ENCODE measurements around the gene VAMP7. TPM values are rescaled to one million over a fixed set of nuclear protein-coding genes. Genes with fewer than 3 reads are reported as not detected.

The VAMP7 gene
- total RNA-seq, 1 experiment from 2014 or later = 19.9 TPM

DNA sequence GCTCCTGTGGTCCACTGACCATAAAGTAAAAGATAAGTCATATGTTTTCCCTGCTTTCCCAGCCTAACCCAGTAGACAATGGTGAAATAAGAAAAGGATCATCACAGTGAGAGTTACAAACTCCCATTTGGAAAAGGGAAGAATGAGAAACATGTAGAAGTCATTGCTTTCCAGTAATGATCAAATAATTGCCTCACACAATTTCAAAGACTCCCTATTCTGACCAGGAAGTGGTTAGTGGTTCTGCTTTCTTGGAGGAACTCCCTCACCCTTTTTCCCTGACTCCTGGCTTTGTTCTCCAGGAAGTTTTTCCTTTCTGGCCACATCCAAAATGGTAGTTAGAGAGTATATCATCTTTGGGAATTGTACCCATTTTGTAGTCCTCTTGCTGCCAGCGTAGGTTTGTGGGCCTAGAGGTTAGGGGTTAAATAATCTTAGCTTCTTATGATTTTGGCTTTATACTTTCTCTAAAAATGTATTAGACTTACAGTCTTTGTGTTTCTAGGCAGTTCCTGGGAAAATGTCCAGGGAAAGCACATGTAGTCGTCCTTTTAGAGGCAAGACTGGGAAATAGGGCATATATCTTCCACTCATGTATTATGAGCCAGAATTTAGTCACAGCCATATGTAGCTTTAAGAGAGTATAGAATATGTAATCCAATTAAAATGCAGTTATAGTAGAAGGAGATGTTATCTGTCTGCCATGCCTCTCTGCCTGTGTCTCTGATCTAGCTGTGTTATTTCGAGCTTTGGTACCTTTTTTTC, 10.5 kb downstream of the VAMP7 start:
- Histone ChIP-seq H3K79me1 (ENCODE audit: insufficient read depth, low read depth, low read length, poor library complexity, severe bottlenecking) (no peaks in the 10 kb centered on the region), H2BK5ac (ENCODE audit: insufficient read length, low read length) (no peak overlapping the region), H3K14ac (ENCODE audit: insufficient read depth, low read length) (no peak overlapping the region), H3K23me2 (ENCODE audit: insufficient read length, low read depth, low read length, poor library complexity, severe bottlenecking) (no peaks in the 10 kb centered on the region), H4K91ac (ENCODE audit: insufficient read length, low read depth, low read length) (no peak overlapping the region), H3T11ph (ENCODE audit: low read length) (no peak overlapping the region), H2AFZ (ENCODE audit: low read length) (no peak overlapping the region), H3K27me3 (ENCODE audit: insufficient read depth, low read length) (no peaks in the 10 kb centered on the region), H4K20me1 (ENCODE audit: control insufficient read depth, insufficient read depth, insufficient read length) (no peaks in the 10 kb centered on the region), H2BK20ac (ENCODE audit: low read depth, low read length, poor library complexity, severe bottlenecking) (no peak overlapping the region), H3K18ac (ENCODE audit: insufficient read length, low read depth, low read length) (no peak overlapping the region), H3K9me3 (ENCODE audit: control insufficient read depth, low read depth, low read length) (peaks cover 36% of the 10 kb centered on the region), H3K4me2 (ENCODE audit: insufficient read depth, insufficient read length, low read length) (no peak overlapping the region), H3K79me2 (ENCODE audit: insufficient read depth, low read length) (no peaks in the 10 kb centered on the region), H3K9ac (ENCODE audit: extremely low read depth, insufficient read length, low read length) (no peak overlapping the region), H2BK120ac (ENCODE audit: low read depth, low read length, poor library complexity, severe bottlenecking) (no peak overlapping the region), H3K56ac (ENCODE audit: insufficient read length, low read depth, low read length) (no peak overlapping the region), H3K23ac (ENCODE audit: insufficient read length, low read depth, low read length) (no peak overlapping the region), H2BK12ac (ENCODE audit: insufficient read length, low read depth, low read length) (no peak overlapping the region), H2BK15ac (ENCODE audit: low read depth, low read length) (no peak overlapping the region), H2AK5ac (ENCODE audit: insufficient read length, low read length) (no peak overlapping the region), H4K8ac (replicated peaks; ENCODE audit: insufficient read length, low read depth, low read length) (no peak overlapping the region), H3K4me1 (ENCODE audit: insufficient read depth, low read length) (no peaks in the 10 kb centered on the region), H3K27ac (ENCODE audit: insufficient read length, low read depth, low read length) (no peak overlapping the region), H3K4ac (ENCODE audit: low read depth, low read length) (no peak overlapping the region), H4K5ac (ENCODE audit: insufficient read length, low read depth, low read length) (no peak overlapping the region)
- no peaks in the 10 kb centered on the region for H3K27me3 Mint-ChIP-seq (ENCODE audit: low read depth)
- peaks cover 51 to 68% of the 10 kb centered on the region in 2 experiments for H3K9me3 Mint-ChIP-seq
- TF ChIP-seq, protein P1, sequence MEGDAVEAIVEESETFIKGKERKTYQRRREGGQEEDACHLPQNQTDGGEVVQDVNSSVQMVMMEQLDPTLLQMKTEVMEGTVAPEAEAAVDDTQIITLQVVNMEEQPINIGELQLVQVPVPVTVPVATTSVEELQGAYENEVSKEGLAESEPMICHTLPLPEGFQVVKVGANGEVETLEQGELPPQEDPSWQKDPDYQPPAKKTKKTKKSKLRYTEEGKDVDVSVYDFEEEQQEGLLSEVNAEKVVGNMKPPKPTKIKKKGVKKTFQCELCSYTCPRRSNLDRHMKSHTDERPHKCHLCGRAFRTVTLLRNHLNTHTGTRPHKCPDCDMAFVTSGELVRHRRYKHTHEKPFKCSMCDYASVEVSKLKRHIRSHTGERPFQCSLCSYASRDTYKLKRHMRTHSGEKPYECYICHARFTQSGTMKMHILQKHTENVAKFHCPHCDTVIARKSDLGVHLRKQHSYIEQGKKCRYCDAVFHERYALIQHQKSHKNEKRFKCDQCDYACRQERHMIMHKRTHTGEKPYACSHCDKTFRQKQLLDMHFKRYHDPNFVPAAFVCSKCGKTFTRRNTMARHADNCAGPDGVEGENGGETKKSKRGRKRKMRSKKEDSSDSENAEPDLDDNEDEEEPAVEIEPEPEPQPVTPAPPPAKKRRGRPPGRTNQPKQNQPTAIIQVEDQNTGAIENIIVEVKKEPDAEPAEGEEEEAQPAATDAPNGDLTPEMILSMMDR (conservative IDR thresholded peaks at IDR 0.05) = no peak
- no peak overlapping the region for H3K4me3 Mint-ChIP-seq
- peaks cover 23 to 56% (median 40%) of the 10 kb centered on the region in 3 experiments for H3K36me3 Mint-ChIP-seq (ENCODE audit: insufficient read depth in 1 of 3, low read depth in 3 of 3)
- DNase-seq = no peak
- WGBS (ENCODE audit: extremely low coverage, insufficient read length, low lambda C conversion rate) = no CpG with 5 or more reads among the region's 3 CpGs
- no peaks in the 10 kb centered on the region for H3K4me1 Mint-ChIP-seq
- no peak overlapping the region for H3K27ac Mint-ChIP-seq

Measured in H9 (cell line).